ENCODE measurements around the gene TNNI3K. TPM values are rescaled to one million over a fixed set of nuclear protein-coding genes. Genes with fewer than 3 reads are reported as not detected.
A peak's percentile ranks its signal among the peaks of the same experiment; 100 is the strongest.
"Not testable (repeated sequence)": the region's sequence is repeated elsewhere in the genome, so short reads cannot be mapped to it uniquely, and the experiment has no call there.

The TNNI3K gene
- total RNA-seq, 1 donor from 2014 or later = 1.3 TPM

- DNase-seq (no peak), ATAC-seq (no peak)
- TF ChIP-seq, protein P1, sequence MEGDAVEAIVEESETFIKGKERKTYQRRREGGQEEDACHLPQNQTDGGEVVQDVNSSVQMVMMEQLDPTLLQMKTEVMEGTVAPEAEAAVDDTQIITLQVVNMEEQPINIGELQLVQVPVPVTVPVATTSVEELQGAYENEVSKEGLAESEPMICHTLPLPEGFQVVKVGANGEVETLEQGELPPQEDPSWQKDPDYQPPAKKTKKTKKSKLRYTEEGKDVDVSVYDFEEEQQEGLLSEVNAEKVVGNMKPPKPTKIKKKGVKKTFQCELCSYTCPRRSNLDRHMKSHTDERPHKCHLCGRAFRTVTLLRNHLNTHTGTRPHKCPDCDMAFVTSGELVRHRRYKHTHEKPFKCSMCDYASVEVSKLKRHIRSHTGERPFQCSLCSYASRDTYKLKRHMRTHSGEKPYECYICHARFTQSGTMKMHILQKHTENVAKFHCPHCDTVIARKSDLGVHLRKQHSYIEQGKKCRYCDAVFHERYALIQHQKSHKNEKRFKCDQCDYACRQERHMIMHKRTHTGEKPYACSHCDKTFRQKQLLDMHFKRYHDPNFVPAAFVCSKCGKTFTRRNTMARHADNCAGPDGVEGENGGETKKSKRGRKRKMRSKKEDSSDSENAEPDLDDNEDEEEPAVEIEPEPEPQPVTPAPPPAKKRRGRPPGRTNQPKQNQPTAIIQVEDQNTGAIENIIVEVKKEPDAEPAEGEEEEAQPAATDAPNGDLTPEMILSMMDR (IDR thresholded peaks at IDR 0.05) = no peak
- no peaks in the 10 kb centered on the region for H3K36me3 ChIP-seq
- no peaks in the 10 kb centered on the region for H3K27me3 ChIP-seq
- H3K4me1 ChIP-seq = no peaks in the 10 kb centered on the region
- H3K4me3 ChIP-seq = no peak overlapping the region
- no peak overlapping the region for H3K27ac ChIP-seq
- H3K9me3 ChIP-seq = no peaks in the 10 kb centered on the region
- intact Hi-C loops (cut with DNase I) = no loop called here
Observed at GRCh38 chr1:74237035-74237434, 1.8 kb downstream of the TNNI3K start.

GRCh38 chr1:74237787-74238186 lies 2.6 kb downstream of the TNNI3K start:
- no peak for ATAC-seq
- Histone ChIP-seq H3K27me3 (no peaks in the 10 kb centered on the region), H3K27ac (no peak overlapping the region), H3K4me3 (no peak overlapping the region), H3K9me3 (no peaks in the 10 kb centered on the region), H3K36me3 (no peaks in the 10 kb centered on the region), H3K4me1 (no peaks in the 10 kb centered on the region)
- intact Hi-C loops (cut with DNase I) = no loop called here
- TF ChIP-seq, protein P1 (IDR thresholded peaks at IDR 0.05) = no peak
- DNase-seq = no peak

DNA sequence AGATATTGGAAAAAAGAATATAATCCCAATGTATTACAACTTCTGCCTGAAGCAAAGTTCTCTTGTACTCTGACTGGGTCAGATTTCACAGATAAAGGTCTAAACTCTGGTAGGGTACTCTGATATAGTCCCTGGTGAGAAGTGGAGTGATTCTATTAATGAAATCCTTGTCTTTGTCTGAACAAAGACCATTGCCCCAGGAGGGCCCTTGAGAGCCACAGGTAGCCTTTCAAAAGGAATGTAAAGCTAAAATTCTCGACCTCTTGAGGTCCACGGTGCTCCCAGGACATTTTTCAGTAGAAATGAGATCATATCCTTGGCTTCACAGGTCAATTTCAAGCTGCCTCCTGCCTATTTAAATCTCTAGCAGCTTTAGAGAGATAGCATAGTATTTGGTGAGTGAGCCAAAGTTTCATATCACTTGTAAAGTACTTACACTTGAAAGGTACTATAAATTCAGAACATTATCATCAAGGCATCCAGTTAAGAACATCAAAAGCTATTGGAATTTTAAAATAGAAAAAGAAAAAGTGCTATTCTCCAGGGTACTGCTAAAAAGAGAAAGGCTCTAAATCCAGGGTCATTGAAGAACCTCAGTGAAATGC lies 10.1 kb downstream of the TNNI3K start:
- intact Hi-C loops (cut with DNase I) = no loop called here

DNA sequence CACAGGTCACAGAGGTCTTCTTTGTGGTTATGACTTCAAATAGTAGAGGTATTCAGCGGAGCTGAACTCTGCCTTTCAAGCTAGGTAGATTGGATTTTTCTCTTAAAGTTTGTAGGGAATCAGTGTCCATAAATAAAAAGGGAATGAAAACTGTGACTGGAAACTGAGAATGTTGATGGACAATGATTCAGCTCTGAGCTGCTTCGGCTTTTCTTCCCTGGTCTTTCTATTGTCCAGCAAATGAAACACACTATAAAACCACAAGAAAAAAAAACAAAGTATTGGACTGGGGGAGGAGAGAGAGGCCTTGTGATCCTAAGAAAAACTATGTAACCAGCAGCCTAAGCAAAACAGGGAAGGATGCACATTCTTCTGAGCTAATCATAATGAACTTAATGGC lies 11.1 kb downstream of the TNNI3K start:
- H3K4me3 ChIP-seq = no peak overlapping the region
- DNase-seq (no peak), ATAC-seq (no peak)
- H3K9me3 ChIP-seq = no peaks in the 10 kb centered on the region
- intact Hi-C loops (cut with DNase I) = no loop called here
- H3K4me1 ChIP-seq = no peaks in the 10 kb centered on the region
- H3K27me3 ChIP-seq = no peaks in the 10 kb centered on the region
- H3K27ac ChIP-seq = no peak overlapping the region
- TF ChIP-seq, protein P1 (IDR thresholded peaks at IDR 0.05) = no peak
- no peaks in the 10 kb centered on the region for H3K36me3 ChIP-seq

More for the DNA sequence above, 10.1 kb downstream of the TNNI3K start:
- Histone ChIP-seq H3K27ac (no peak overlapping the region), H3K4me3 (no peak overlapping the region), H3K4me1 (no peaks in the 10 kb centered on the region), H3K27me3 (no peaks in the 10 kb centered on the region), H3K36me3 (no peaks in the 10 kb centered on the region), H3K9me3 (no peaks in the 10 kb centered on the region)
- DNase-seq (no peak), ATAC-seq (no peak)
- TF ChIP-seq, protein P1 (IDR thresholded peaks at IDR 0.05) = no peak

DNA sequence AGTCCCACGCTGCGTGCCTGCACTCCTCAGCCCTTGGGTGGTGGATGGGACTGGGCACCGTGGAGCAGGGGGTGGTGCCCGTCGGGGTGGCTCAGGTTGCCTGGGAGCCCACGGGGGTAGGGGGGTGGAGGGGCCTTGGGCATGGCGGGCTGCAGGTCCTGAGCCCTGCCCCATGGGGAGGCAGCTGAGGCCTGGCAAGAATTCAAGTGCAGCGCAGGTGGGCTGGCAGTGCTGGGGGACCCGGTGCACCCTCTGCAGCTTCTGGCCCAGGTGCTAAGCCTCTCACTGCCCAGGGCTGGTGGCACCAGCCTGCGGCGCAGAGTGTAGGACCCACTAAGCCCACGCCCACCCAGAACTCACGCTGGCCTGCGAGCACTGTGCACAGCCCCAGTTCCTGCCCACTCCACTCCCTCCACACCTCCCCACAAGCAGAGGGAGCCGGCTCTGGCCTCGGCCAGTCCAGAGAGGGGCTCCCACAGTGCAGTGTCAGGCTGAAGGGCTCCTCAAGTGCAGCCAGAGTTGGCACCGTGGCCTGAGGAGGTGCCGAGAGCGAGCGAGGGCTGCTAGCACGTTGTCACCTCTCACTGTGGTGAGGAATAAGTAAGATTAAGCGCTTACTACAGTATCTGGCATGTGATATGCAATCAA lies 12.8 kb downstream of the TNNI3K start:
- DNase-seq = no peak
- H3K4me3 ChIP-seq = no peak overlapping the region
- no peaks in the 10 kb centered on the region for H3K4me1 ChIP-seq
- TF ChIP-seq, protein P1 (IDR thresholded peaks at IDR 0.05) = no peak
- intact Hi-C loops (cut with DNase I) = no loop called here
- ATAC-seq = peak; percentile 39
- H3K27me3 ChIP-seq = no peaks in the 10 kb centered on the region
- no peaks in the 10 kb centered on the region for H3K9me3 ChIP-seq
- H3K36me3 ChIP-seq = no peaks in the 10 kb centered on the region
- no peak overlapping the region for H3K27ac ChIP-seq

- H3K36me3 ChIP-seq; H3K4me1 ChIP-seq; intact Hi-C loops (cut with DNase I); H3K27me3 ChIP-seq; H3K4me3 ChIP-seq; H3K9me3 ChIP-seq; H3K27ac ChIP-seq: not testable (repeated sequence)
- peak; percentile 57 for DNase-seq
- peak; percentile 21 for ATAC-seq
Observed at GRCh38 chr1:74253243-74253824, 18.1 kb downstream of the TNNI3K start.

Measured in upper lobe of right lung (tissue), 1 donor.